GM18505 (cell line): ENCODE data around the gene LINGO1.

ENCODE experiments used
- ATAC-seq: cut with Tn5 transposase; IDR thresholded peaks from one replicate; pipeline ENCODE4 v1.9.1; 2021; ENCODE audit not compliant: unreplicated experiment
- POLR2A ChIP-seq: IDR thresholded peaks from 4 replicates; pipeline ENCODE4 v1.6.1; 2011; ENCODE audit warnings: borderline replicate concordance; ENCODE audit not compliant: insufficient read depth, insufficient read length; ENCODE audit errors: extremely low read depth

Gene LINGO1

GRCh38 chr15:77666296-77666660 lies 33.6 kb upstream of the LINGO1 start:
- no peak for ATAC-seq
- TF ChIP-seq POLR2A = no peak

DNA sequence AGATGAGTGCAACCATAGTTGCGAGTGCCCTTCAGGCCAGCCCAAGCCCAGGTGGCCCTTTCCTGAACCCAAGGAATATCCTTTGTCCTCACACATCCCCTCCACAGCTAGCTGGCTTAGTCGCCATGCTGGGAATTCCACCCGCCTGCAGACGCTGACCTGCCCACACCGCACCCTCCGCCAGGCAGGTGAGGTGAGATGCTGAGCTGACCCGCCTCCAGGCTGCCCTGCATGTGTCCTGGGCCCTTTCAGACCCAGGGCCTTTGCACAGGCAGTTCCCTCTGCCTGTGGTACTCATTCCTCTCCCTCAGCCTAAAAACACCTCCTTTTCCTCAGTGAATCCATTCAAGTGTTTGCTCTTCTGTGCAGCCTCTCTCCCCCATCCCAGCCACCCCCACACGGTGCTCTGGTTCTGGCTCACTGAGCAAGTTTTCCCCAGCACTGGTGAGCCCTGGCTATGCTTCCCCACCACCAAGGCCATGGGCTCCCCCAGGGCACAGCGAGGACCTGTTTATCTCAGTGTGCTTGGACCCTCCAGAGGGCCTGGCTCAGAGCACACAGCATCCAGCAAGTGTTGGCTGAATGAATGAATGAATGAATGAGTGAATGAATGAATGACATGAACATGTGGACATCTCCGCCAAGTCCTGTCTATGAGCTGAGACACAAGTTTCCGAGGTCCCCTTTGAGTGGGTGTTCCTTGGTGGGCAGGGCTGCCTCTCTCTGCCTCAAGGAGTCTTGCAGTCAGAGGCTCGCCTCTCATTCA lies 33.0 kb upstream of the LINGO1 start:
- no peak for ATAC-seq
- no peak for TF ChIP-seq POLR2A

GRCh38 chr15:77664428-77664827 lies 31.7 kb upstream of the LINGO1 start:
- no peak for ATAC-seq

GRCh38 chr15:77663256-77663655 lies 30.5 kb upstream of the LINGO1 start:
- no peak for ATAC-seq
- no peak for TF ChIP-seq POLR2A

More at GRCh38 chr15:77664428-77664827, 31.7 kb upstream of the LINGO1 start:
- TF ChIP-seq POLR2A = no peak

DNA sequence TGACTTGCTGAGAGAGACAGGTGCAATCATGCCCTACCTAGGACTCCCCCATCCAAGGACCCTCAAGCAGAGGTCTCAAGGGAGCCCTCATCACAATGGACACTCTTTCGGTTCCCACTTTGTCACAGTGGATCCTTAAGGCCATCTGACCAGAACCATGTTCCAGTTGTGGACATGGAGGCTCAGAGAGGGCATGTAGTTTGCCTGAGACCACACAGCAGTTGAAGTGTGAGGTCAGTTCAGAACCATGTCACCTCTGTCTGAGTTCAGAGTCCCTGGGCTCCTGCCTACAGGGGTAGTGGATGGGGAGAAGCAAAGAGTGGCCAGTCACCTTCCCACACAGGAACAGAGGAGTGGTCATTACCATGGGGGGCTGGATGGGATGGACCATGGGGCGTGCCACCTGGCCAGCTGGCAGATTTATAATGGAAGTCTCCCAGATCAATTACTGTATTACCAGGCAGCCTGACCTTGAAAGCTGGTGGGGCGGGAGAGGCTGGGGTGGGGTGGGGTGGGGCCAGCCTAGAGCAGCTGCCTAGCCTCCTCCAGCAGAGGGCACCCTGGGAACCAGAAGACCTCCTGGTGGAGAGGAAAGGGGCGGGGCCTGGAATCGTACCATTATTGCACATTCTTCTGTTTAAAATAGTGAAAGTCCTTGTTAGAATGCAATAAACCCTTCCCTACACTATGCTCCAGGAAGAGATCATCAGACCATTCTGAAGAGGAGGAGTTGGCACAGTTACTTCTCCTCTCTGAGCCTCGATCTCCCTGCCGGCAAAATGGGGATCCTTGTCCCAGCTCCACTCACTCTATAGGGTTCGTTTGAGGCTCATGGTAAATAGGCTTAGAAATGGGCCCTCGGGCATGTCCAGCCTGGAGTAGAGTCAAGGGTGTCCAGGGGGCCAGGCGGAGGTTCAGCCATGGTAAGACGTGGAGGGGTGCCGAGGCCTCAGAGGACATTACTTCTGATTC lies 26.9 kb upstream of the LINGO1 start:
- ATAC-seq = no peak
- no peak for TF ChIP-seq POLR2A

DNA sequence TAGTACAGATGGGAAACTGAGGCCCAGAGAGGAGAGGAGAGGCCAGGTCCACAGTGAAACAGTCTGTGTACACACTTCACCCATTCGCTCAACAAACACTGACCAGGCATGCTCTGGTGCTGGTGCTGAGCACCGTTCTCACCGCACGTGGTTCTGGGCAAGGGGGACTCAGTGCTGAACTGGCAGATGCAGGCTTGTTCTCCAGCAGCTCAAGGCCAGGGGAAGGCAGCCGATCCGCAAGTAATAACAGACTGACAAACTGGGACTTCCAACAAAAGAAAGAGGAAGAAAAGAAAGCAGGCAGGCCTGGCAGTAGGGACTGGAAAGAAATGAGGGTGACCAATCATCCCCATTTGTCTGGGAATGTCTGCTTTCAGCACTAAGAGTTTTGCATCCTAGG lies 25.6 kb upstream of the LINGO1 start:
- ATAC-seq = no peak
- TF ChIP-seq POLR2A = no peak

GRCh38 chr15:77657634-77658238 lies 25.0 kb upstream of the LINGO1 start:
- ATAC-seq = no peak

DNA sequence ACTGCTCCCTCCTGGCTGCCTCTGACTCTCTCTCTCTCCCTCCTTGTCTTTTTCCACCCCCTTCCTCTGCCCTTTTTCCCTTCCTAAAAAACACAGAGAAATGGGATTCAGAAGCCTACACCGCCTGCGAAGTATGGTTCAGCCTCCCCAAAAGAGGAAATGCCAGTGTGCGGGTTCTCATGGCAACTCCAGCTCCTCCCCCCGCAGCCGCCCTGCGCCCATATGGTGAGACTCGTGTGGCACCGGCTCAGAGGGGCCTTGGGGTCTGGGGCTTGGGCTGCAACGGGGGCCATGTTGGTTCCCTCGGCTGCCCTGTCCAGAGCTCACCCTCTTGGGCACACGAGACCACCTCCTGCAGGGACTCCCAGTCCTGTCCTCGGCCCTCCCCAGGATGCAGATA lies 23.6 kb upstream of the LINGO1 start:
- no peak for TF ChIP-seq POLR2A
- ATAC-seq = no peak

More at GRCh38 chr15:77657634-77658238, 25.0 kb upstream of the LINGO1 start:
- TF ChIP-seq POLR2A = no peak

GRCh38 chr15:77654975-77655374 lies 22.3 kb upstream of the LINGO1 start:
- ATAC-seq = no peak
- no peak for TF ChIP-seq POLR2A

DNA sequence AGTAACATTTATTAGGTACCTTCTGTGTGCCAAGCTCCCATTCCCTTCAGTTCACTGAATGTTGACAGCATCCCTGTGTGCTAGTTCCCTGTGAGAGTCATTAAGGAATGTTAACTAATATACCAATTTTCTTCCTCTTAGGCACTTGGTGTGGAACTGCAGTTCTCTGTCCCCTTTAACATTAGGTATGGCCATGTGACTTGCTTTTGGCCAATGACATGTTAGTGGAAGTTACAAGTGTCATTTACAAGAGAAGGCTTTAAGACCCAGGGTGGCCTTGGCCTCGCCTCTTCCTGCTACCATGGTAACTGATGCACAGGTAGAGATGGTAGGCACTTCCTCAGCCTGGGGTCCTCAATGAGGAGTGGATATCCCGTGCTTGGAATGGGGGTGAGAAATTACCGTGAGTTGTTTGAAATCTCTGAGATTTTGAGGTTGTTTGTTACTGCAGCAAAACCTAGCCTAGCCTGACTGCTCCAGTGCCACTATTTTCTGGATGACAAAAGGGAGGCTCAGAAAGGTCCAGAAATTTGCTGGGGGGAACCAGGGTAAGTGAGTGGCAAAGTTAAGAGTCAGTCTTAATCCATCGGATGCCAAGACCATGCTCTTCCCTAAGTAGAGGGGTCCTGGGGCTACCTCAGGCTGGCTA lies 21.2 kb upstream of the LINGO1 start:
- no peak for TF ChIP-seq POLR2A
- no peak for ATAC-seq

DNA sequence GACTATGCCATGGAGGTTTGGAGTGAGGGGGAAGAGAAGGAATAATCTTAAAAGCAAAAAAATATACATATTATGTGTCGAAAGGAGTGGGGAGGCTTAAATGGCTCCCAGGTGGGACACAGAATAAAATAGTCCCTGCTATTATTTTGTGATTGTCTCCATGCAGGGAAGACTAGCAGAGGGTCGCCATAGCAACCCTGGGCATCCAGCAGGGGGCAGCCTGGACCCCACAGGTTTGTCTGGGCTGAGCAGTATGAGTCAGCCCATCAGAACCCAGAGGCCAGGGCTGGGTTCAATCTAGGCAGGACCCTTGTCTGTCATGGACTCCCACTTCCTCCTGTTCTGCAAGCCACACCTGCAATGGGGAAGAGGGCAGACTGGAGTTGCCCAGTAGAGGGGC lies 17.6 kb upstream of the LINGO1 start:
- TF ChIP-seq POLR2A = no peak
- ATAC-seq = no peak

- no peak for ATAC-seq
- TF ChIP-seq POLR2A = no peak
These were observed 16.9 kb upstream of the LINGO1 start for GRCh38 chr15:77649610-77650009.

DNA sequence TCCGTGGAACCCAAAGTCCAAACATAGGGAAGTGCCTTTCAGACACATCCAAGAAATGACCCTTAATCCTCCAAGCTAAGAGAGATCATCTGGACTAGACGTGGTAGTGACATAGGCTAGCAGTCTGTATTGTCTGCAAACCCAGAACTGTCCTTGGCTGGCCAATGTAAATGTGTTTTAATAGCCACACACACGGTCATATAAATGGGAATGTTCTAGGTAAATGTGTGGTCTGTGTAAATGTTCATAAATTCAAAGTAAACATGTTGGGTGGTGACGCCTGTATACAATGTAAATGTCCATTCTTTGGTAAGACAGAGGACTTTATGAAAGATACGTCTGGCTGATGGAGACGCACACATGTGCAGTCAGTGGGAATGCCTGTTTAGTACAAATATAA lies 16.3 kb upstream of the LINGO1 start:
- no peak for TF ChIP-seq POLR2A
- no peak for ATAC-seq

DNA sequence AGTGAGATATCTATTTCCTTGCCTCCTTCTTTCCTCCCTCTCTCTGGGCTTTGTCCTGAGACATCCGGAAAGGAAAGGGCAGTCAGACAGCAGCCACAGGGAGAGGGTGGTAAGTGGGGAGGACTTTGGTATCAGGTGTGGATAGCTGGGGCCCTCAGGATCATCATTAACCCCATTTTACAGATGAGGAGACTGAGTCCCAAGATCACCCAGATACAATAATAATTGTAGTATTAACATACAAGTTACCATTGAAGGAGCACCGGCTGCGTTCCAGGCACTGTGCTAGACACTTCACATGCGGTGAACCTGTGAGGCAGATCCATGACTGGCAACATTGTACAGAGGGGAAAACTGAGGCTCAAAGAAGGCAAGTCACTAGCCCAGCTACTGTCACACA lies 15.2 kb upstream of the LINGO1 start:
- ATAC-seq = no peak

More for the DNA sequence above, 15.2 kb upstream of the LINGO1 start:
- no peak for TF ChIP-seq POLR2A
